COLO668 (cell line): ENCODE measurements around the gene KRTAP20-4.

ENCODE experiments used
- DNase-seq: peaks from one replicate; lab custom pipeline; 2025; ENCODE audit not compliant: unreplicated experiment; lab: John Stamatoyannopoulos, UW

Gene KRTAP20-4

GRCh38 chr21:30620522-30620921 is at the start of gene KRTAP20-4:
TSS of gene KRTAP20-4 (plus strand) at chr21:30620627.
- no peak for DNase-seq

- DNase-seq, result no peak
Measured at GRCh38 chr21:30577766-30578165, 42.7 kb upstream of the KRTAP20-4 start.

GRCh38 chr21:30579346-30579745 is 41.1 kb upstream of the KRTAP20-4 start:
- DNase-seq, result no peak

- no peak for DNase-seq
Measured at GRCh38 chr21:30580132-30580531, 40.3 kb upstream of the KRTAP20-4 start.

GRCh38 chr21:30582870-30583269 is 37.6 kb upstream of the KRTAP20-4 start:
- no peak for DNase-seq

GRCh38 chr21:30590297-30590696 is 30.1 kb upstream of the KRTAP20-4 start, which contains the start of gene KRTAP22-2:
TSS of gene KRTAP22-2 (minus strand) at chr21:30590397.
- no peak for DNase-seq

GRCh38 chr21:30592140-30592539 is 28.3 kb upstream of the KRTAP20-4 start, which contains the start of gene KRTAP6-3:
TSS of gene KRTAP6-3 (plus strand) at chr21:30592440. CDS start at chr21:30592446, 6 bp downstream.
- no peak for DNase-seq

- no peak for DNase-seq
Measured at GRCh38 chr21:30598802-30599201, 21.6 kb upstream of the KRTAP20-4 start, which contains the start of gene KRTAP6-2. TSS of gene KRTAP6-2 (minus strand) at chr21:30598902. CDS start at chr21:30598874, 28 bp downstream.

GRCh38 chr21:30600787-30601186 is 19.6 kb upstream of the KRTAP20-4 start, which contains the start of gene KRTAP22-1:
TSS of gene KRTAP22-1 (plus strand) at chr21:30601087.
- no peak for DNase-seq

- no peak for DNase-seq
Measured at GRCh38 chr21:30605968-30606367, 14.5 kb upstream of the KRTAP20-4 start.

GRCh38 chr21:30612132-30612531 is 8.3 kb upstream of the KRTAP20-4 start:
- no peak for DNase-seq

GRCh38 chr21:30613836-30614235 is 6.6 kb upstream of the KRTAP20-4 start, which contains the start of gene KRTAP6-1:
TSS of gene KRTAP6-1 (minus strand) at chr21:30613930. CDS start at chr21:30613904, 26 bp downstream.
- no peak for DNase-seq

GRCh38 chr21:30615199-30615598 is 5.2 kb upstream of the KRTAP20-4 start:
- no peak for DNase-seq

- DNase-seq, result no peak
Measured at GRCh38 chr21:30616125-30616524, 4.3 kb upstream of the KRTAP20-4 start, which contains the start of gene KRTAP20-1. TSS of gene KRTAP20-1 (plus strand) at chr21:30616425. CDS start at chr21:30616455, 30 bp downstream.

- no peak for DNase-seq
Measured at GRCh38 chr21:30620080-30620479, 347 bp upstream of the KRTAP20-4 start.

GRCh38 chr21:30623362-30623761 is 2.9 kb downstream of the KRTAP20-4 start:
- no peak for DNase-seq

- DNase-seq, result no peak
Measured at GRCh38 chr21:30625449-30626165, 5.2 kb downstream of the KRTAP20-4 start.

GRCh38 chr21:30628109-30628508 is 7.7 kb downstream of the KRTAP20-4 start:
- DNase-seq, result no peak

- DNase-seq, result no peak
Measured at GRCh38 chr21:30629200-30629599, 8.8 kb downstream of the KRTAP20-4 start.

- DNase-seq, result no peak
Measured at GRCh38 chr21:30634906-30635305, 14.5 kb downstream of the KRTAP20-4 start, which contains the start of gene KRTAP20-2. TSS of gene KRTAP20-2 (plus strand) at chr21:30635206. CDS start at chr21:30635264, 58 bp downstream.

- DNase-seq, result no peak
Measured at GRCh38 chr21:30638686-30639085, 18.3 kb downstream of the KRTAP20-4 start.

- DNase-seq, result no peak
Measured at GRCh38 chr21:30642564-30642963, 22.1 kb downstream of the KRTAP20-4 start, which contains the start of gene KRTAP20-3. TSS of gene KRTAP20-3 (plus strand) at chr21:30642864.
